ENCODE data around the gene XPO5. TPM values are rescaled to one million over a fixed set of nuclear protein-coding genes. Genes with fewer than 3 reads are reported as not detected.

XPO5 gene
- total RNA-seq, 1 donor from 2014 or later, result 53.0 TPM

DNA sequence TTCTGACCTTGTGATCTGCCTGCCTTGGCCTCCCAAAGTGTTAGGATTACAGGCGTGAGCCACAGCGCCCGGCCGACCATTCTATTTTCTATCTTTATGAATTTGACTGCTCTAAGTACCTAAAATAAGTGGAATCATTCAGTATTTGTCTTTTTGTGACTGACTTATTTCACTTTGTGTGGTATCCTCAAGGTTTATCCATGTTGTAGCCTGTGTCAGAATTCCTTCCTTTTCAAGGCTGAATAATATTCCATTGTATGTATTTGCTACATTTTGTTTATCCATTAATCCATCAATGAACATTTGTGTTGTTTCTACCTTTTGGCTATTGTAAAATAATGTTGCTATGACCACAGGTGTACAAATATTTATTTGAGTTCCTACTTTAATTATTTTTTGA, 103.3 kb downstream of the XPO5 start:
- Mint-ChIP-seq H3K9me3 (ENCODE audit: unreplicated experiment) (no peaks in the 10 kb centered on the region), H3K27me3 (ENCODE audit: low read depth, unreplicated experiment) (peaks cover 16% of the 10 kb centered on the region), H3K4me3 (ENCODE audit: unreplicated experiment) (no peak overlapping the region), H3K27ac (ENCODE audit: unreplicated experiment) (no peak overlapping the region), H3K36me3 (ENCODE audit: low read depth, unreplicated experiment) (no peaks in the 10 kb centered on the region), H3K4me1 (ENCODE audit: low read depth, unreplicated experiment) (no peaks in the 10 kb centered on the region)
- no peaks in the 10 kb centered on the region for H3K79me2 ChIP-seq (ENCODE audit: insufficient read depth, low read length)
- H3K9ac ChIP-seq (ENCODE audit: low read length), result no peak overlapping the region
- no peak overlapping the region for H3K4me2 ChIP-seq (ENCODE audit: low read length)
- H3K27ac ChIP-seq (ENCODE audit: low read depth, low read length), result no peak overlapping the region
- H3K4me3 ChIP-seq (ENCODE audit: insufficient read depth, low read depth, low read length), result no peak overlapping the region
- no peaks in the 10 kb centered on the region for H3K36me3 ChIP-seq (ENCODE audit: insufficient read depth, low read length)
- no peaks in the 10 kb centered on the region for H3K9me3 ChIP-seq (ENCODE audit: insufficient read depth, low read depth, low read length)
- H3K27me3 ChIP-seq (ENCODE audit: insufficient read depth, low read length), result peaks cover 16% of the 10 kb centered on the region
- H2AFZ ChIP-seq (ENCODE audit: low read depth, low read length), result no peak overlapping the region
- H4K20me1 ChIP-seq (ENCODE audit: insufficient read depth, low read length), result no peaks in the 10 kb centered on the region
- FAIRE-seq (no peak), DNase-seq (ENCODE audit: low read depth) (no peak)
- no peak for TF ChIP-seq EZH2 (IDR thresholded peaks at IDR 0.05; ENCODE audit: insufficient read depth, low read length)
- TF ChIP-seq, protein P1, sequence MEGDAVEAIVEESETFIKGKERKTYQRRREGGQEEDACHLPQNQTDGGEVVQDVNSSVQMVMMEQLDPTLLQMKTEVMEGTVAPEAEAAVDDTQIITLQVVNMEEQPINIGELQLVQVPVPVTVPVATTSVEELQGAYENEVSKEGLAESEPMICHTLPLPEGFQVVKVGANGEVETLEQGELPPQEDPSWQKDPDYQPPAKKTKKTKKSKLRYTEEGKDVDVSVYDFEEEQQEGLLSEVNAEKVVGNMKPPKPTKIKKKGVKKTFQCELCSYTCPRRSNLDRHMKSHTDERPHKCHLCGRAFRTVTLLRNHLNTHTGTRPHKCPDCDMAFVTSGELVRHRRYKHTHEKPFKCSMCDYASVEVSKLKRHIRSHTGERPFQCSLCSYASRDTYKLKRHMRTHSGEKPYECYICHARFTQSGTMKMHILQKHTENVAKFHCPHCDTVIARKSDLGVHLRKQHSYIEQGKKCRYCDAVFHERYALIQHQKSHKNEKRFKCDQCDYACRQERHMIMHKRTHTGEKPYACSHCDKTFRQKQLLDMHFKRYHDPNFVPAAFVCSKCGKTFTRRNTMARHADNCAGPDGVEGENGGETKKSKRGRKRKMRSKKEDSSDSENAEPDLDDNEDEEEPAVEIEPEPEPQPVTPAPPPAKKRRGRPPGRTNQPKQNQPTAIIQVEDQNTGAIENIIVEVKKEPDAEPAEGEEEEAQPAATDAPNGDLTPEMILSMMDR (IDR thresholded peaks at IDR 0.05; ENCODE audit: insufficient read depth, low read depth, low read length), result no peak
- H3K4me1 ChIP-seq (ENCODE audit: insufficient read depth, low read length), result peaks cover 5% of the 10 kb centered on the region

Other genes with a start within 250 kb of the XPO5 start
- gene ZNF318, start 206.4 kb downstream of the XPO5 start, total RNA-seq, result 9.8 and 10.9 TPM in 2 replicates
- 37.2 and 40.8 TPM in 2 replicates for gene ABCC10, start 148.5 kb downstream of the XPO5 start, total RNA-seq
- 0.41 and 0.68 TPM in 2 replicates for gene DLK2, start 120.5 kb downstream of the XPO5 start, total RNA-seq
- 26.6 and 28.3 TPM in 2 replicates for gene TJAP1, start 98.5 kb downstream of the XPO5 start, total RNA-seq
- 0.30 and 0.31 TPM in 2 replicates for gene LRRC73, start 65.7 kb downstream of the XPO5 start, total RNA-seq
- 132 and 141 TPM in 2 replicates for gene YIPF3, start 59.1 kb downstream of the XPO5 start, total RNA-seq
- 41.8 and 46.2 TPM in 2 replicates for gene POLR1C, start 58.9 kb downstream of the XPO5 start, total RNA-seq
- 53.0 and 58.0 TPM in 2 replicates for gene POLH, start 147 bp upstream of the XPO5 start, total RNA-seq
- 86.6 and 90.6 TPM in 2 replicates for gene GTPBP2, start 53.2 kb upstream of the XPO5 start, total RNA-seq
- gene MAD2L1BP, start 59.8 kb upstream of the XPO5 start, total RNA-seq, result 28.0 and 32.2 TPM in 2 replicates
- 0.30 and 0.55 TPM in 2 replicates for gene RSPH9, start 69.0 kb upstream of the XPO5 start, total RNA-seq
- gene MRPS18A, start 111.8 kb upstream of the XPO5 start, total RNA-seq, result 33.5 and 38.3 TPM in 2 replicates
- 144 and 154 TPM in 2 replicates for gene VEGFA, start 194.2 kb upstream of the XPO5 start, total RNA-seq